Activated B cell treated with CpG ODN at 0.5 μM for 24 hours (primary cell): ENCODE results near the gene DNAJC17. TPM values are rescaled to one million over a fixed set of nuclear protein-coding genes. Genes with fewer than 3 reads are reported as not detected.

Source experiments
- ATAC-seq: fragments of 200-7000 bp; cut with Tn5 transposase; one replicate; pipeline ENCODE4 v1.10.0; 2021; ENCODE audit warnings: low read depth, mild to moderate bottlenecking, moderate library complexity
- CTCF ChIA-PET: fragments of 350-600 bp; sonication (Branson Sonifier 250); formaldehyde crosslinking; loops from one replicate; lab custom pipeline; 2021; ENCODE audit warnings: antibody characterized with exemption; lab: Charles Lee
- POLR2A ChIA-PET: fragments of 350-600 bp; sonication (Branson Sonifier 250); formaldehyde crosslinking; loops from one replicate; lab custom pipeline; 2021; ENCODE audit warnings: antibody characterized with exemption; lab: Charles Lee
- DNase-seq: peaks from one replicate; pipeline ENCODE4 v3.0.0; 2022
- H3K27ac Mint-ChIP-seq: one replicate; pipeline ENCODE4 v1.8.0; 2020; ENCODE audit warnings: mixed read lengths
- H3K27me3 Mint-ChIP-seq: one replicate; pipeline ENCODE4 v1.8.0; 2021; ENCODE audit warnings: mixed read lengths
- H3K36me3 Mint-ChIP-seq: one replicate; pipeline ENCODE4 v1.8.0; 2021; ENCODE audit warnings: low read depth, mixed read lengths
- H3K4me1 Mint-ChIP-seq: one replicate; pipeline ENCODE4 v1.8.0; 2021; ENCODE audit warnings: mixed read lengths
- H3K4me3 Mint-ChIP-seq: one replicate; pipeline ENCODE4 v1.8.0; 2020; ENCODE audit warnings: mild to moderate bottlenecking, mixed read lengths
- H3K9me3 Mint-ChIP-seq: one replicate; pipeline ENCODE4 v1.8.0; 2020; ENCODE audit warnings: mixed read lengths
- intact Hi-C: fragments of 100-400 bp; cut with micrococcal nuclease; formaldehyde crosslinking; loops from one replicate; pipeline ENCODE4 v1.15.1; 2024
- total RNA-seq: library from RNA; stranded (reverse); gene quantifications from 2 replicates; pipeline ENCODE4 v1.2.3, GENCODE V29; 2022
- TF ChIP-seq, protein P1 (sequence below): fragments of 200-600 bp; IDR thresholded peaks from one replicate; pipeline ENCODE4 v1.8.0; 2022; ENCODE audit warnings: antibody characterized with exemption, mild to moderate bottlenecking

DNAJC17 gene
- total RNA-seq, 1 donor from 2014 or later: 51.0 TPM

DNA sequence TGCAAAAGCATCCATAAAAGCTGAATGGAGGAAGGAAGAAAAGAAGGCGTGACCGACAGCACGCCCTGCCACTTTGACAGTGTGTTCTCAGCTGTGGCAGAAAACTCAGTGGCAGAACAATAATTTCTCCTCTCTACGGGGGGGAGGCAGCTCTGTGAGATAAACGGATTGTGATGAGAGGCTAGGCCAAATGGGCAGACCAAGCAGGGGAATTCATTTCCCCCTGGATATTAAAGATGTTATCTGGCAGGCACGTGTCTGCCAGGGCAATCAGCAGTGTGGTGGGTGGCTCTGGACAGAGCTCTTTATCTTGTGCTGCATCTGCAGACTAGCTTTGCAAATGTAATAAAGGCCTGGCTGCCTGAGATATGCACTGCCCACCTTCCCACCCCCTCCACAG, 50.3 kb downstream of the DNAJC17 start:
- POLR2A ChIA-PET: interaction anchor here (0.5 to 6.2 kb wide), 3 partner anchors 13 to 196 kb away, joined by 5 to 30 read pairs (median 5); partner anchors contain the start of genes C15orf62 and CHAC1
- Mint-ChIP-seq H3K4me1 (peaks cover 25% of the 10 kb centered on the region), H3K4me3 (no peak overlapping the region), H3K27me3 (no peaks in the 10 kb centered on the region), H3K36me3 (peaks cover 12% of the 10 kb centered on the region), H3K9me3 (no peaks in the 10 kb centered on the region), H3K27ac (no peak overlapping the region)
- no peak for DNase-seq
- TF ChIP-seq, protein P1, sequence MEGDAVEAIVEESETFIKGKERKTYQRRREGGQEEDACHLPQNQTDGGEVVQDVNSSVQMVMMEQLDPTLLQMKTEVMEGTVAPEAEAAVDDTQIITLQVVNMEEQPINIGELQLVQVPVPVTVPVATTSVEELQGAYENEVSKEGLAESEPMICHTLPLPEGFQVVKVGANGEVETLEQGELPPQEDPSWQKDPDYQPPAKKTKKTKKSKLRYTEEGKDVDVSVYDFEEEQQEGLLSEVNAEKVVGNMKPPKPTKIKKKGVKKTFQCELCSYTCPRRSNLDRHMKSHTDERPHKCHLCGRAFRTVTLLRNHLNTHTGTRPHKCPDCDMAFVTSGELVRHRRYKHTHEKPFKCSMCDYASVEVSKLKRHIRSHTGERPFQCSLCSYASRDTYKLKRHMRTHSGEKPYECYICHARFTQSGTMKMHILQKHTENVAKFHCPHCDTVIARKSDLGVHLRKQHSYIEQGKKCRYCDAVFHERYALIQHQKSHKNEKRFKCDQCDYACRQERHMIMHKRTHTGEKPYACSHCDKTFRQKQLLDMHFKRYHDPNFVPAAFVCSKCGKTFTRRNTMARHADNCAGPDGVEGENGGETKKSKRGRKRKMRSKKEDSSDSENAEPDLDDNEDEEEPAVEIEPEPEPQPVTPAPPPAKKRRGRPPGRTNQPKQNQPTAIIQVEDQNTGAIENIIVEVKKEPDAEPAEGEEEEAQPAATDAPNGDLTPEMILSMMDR: no peak
- no peak for ATAC-seq
- intact Hi-C loops: no loop called here
- CTCF ChIA-PET: interaction anchor here (0.7 to 2.0 kb wide), 3 partner anchors 12 to 28 kb away, joined by 3 to 7 read pairs (median 5); partner anchors contain the start of gene C15orf62

DNA sequence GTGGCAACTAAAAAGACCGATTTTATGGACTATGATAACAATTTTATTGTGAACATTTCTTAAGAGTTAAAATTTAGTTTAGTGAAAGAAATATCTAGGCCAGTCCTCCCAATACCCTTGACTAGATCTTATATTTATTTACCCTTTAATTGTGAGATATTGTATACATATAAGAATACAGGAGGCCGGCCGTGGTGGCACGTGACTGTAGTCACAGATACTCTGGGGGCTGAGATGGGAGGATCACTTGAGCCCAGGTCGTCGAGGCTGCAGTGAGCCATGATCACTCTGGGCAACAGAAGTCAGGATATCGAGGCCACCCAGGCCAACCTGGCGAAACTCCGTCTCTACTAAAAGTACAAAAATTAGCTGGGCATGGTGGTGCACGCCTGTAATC, 51.5 kb downstream of the DNAJC17 start:
- no peaks in the 10 kb centered on the region for H3K9me3 Mint-ChIP-seq

DNA sequence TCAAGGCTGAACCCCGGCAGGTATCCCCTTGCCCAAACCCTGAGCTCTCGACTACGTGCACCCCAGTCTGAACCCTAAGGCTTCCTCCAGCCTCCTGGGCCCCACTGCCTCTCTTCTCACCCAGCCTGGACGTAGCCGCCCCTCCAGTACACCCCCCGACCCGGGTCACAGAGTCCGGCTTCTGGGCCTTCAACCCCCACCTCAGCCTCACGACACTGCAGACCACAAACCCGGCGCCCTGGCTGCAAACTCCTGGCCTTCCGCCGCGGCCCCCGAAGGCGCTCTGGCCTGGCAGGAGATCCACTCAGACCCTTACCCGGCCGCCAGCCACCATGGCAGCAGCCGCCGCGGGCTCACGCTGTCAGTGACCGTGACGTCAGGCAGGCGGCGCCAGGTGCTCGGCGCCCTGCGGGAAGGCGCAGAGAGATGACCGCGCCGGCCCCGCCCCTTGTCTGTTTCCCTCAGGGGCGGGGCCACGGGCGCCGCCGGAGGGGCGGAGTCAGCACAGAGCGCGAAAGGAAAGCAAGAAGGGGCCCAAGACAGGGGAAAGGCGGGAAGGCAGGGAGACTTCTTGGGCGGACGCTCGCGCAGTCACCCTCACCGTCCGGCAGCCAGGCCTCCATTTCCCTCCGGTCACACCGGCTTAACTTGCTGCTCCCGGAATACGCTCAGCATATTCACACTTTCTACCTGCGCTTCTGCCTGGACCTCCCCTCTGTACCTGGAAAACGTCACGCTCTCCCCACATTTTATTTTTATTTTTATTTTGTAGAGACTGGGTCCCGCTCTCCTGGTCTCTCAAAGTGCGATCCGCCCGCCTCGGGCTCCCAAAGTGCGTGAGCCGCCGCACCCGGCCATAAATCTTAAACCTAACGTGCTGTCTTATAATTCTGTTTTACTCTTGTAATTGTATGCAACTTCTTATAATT, 52.1 kb downstream of the DNAJC17 start, which contains the start of gene RMDN3:
Gene RMDN3, minus strand, starts transcription at position 372 of the 929 bp plus-strand sequence. CDS start 471 bp downstream, outside the sequence.
- intact Hi-C loops: loop anchor here (1.0 to 2.0 kb wide), 6 partner anchors 9 to 139 kb away; partner anchors contain the start of genes C15orf62, DNAJC17, GCHFR and VPS18
- CTCF ChIA-PET: interaction anchor here (1.0 to 2.0 kb wide), 2 partner anchors 14 to 28 kb away, joined by 3 to 5 read pairs; partner anchors contain the start of gene C15orf62

More for the DNA sequence above, 51.5 kb downstream of the DNAJC17 start:
- Mint-ChIP-seq H3K27ac (peak overlapping the region; percentile 91), H3K36me3 (peaks cover 22% of the 10 kb centered on the region), H3K4me1 (peaks cover 25% of the 10 kb centered on the region), H3K27me3 (no peaks in the 10 kb centered on the region), H3K4me3 (peak overlapping the region; percentile 90)
- POLR2A ChIA-PET: interaction anchor here (0.6 to 6.2 kb wide), 3 partner anchors 14 to 197 kb away, joined by 5 to 30 read pairs (median 5); partner anchors contain the start of genes C15orf62 and CHAC1
- DNase-seq: no peak
- intact Hi-C loops: loop anchor here (1.0 to 2.0 kb wide), 6 partner anchors 8 to 138 kb away; partner anchors contain the start of genes C15orf62, DNAJC17, GCHFR and VPS18
- CTCF ChIA-PET: interaction anchor here (1.3 to 2.0 kb wide), 2 partner anchors 13 to 26 kb away, joined by 5 to 7 read pairs; partner anchors contain the start of gene C15orf62
- TF ChIP-seq, protein P1: no peak
- no peak for ATAC-seq

DNA sequence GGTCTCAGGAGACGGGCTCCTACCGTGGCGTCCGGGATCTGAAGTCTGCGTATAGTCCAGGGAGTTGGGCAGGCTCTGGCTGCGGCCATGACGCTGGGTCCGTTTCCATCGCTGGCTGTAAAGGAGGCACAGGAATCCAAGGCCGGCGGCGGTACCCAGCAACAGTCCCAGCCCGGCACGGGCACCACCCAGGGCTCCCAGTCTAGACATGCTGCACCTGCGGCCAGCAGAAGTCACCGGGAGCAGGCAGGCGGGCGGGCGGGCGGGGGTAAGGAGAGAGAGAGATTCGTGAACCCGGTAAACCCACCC, 52.7 kb downstream of the DNAJC17 start:
- ATAC-seq: peak; percentile 3
- Mint-ChIP-seq H3K4me3 (peak overlapping the region; percentile 90), H3K27me3 (no peaks in the 10 kb centered on the region), H3K4me1 (peaks cover 25% of the 10 kb centered on the region), H3K36me3 (peaks cover 30% of the 10 kb centered on the region), H3K9me3 (no peaks in the 10 kb centered on the region), H3K27ac (peak overlapping the region; percentile 91)
- ChIA-PET POLR2A (interaction anchor here (0.6 to 1.0 kb wide), 2 partner anchors 28 to 190 kb away, joined by 3 to 5 read pairs; partner anchors contain the start of gene CCDC32), CTCF (interaction anchor here (1.0 kb wide), 1 partner anchor 28 kb away, joined by 3 read pairs; no protein-coding TSS in a partner anchor)
- intact Hi-C loops: loop anchor here (2.0 kb wide), 1 partner anchor 28 kb away; no protein-coding TSS in a partner anchor
- DNase-seq: no peak
- TF ChIP-seq, protein P1: no peak

More for the DNA sequence above, 52.1 kb downstream of the DNAJC17 start, which contains the start of gene RMDN3:
- Mint-ChIP-seq H3K36me3 (peaks cover 27% of the 10 kb centered on the region), H3K4me3 (peak within 1 kb of the TSS; percentile 90), H3K4me1 (peaks cover 25% of the 10 kb centered on the region), H3K27me3 (no peaks in the 10 kb centered on the region), H3K9me3 (no peaks in the 10 kb centered on the region), H3K27ac (peak within 1 kb of the TSS; percentile 91)
- DNase-seq (peak; percentile 93), ATAC-seq (peak; percentile 97)
- TF ChIP-seq, protein P1: no peak
- POLR2A ChIA-PET: interaction anchor here (0.6 to 6.2 kb wide), 3 partner anchors 15 to 190 kb away, joined by 3 to 30 read pairs (median 5); partner anchors contain the start of genes C15orf62 and CCDC32
